Epithelial cell of proximal tubule (primary cell): ENCODE results near the gene TSSK2. TPM values are rescaled to one million over a fixed set of nuclear protein-coding genes. Genes with fewer than 3 reads are reported as not detected.

Experiments used
- DNase-seq: peaks from one replicate; pipeline ENCODE4 v3.0.0-alpha.2; 2011; ENCODE audit warnings: low read depth
- H3K4me3 ChIP-seq: 2 replicates; pipeline ENCODE4 v1.5.1; 2011; ENCODE audit warnings: low read depth, mild to moderate bottlenecking, low read length
- CTCF ChIP-seq: conservative IDR thresholded peaks from 2 replicates; pipeline ENCODE4 v1.5.1; 2012; ENCODE audit warnings: low read depth, mild to moderate bottlenecking, low read length
- total RNA-seq: library from RNA; depleted of rRNA; stranded (reverse); fragments of >200 nt; gene quantifications from 2 replicates; pipeline ENCODE4 v1.2.3, GENCODE V29; 2015

Gene TSSK2
- total RNA-seq, 1 donor from 2014 or later = not detected

- H3K4me3 ChIP-seq = no peak overlapping the region
- no peak for TF ChIP-seq CTCF
- DNase-seq = no peak
These were observed 5.4 kb upstream of the TSSK2 start for GRCh38 chr22:19125474-19126308.

GRCh38 chr22:19126309-19127273 lies 4.5 kb upstream of the TSSK2 start:
- TF ChIP-seq CTCF = no peak
- no peak for DNase-seq
- H3K4me3 ChIP-seq = no peak overlapping the region

- H3K4me3 ChIP-seq = no peak overlapping the region
- no peak for TF ChIP-seq CTCF
- no peak for DNase-seq
These were observed 3.6 kb upstream of the TSSK2 start for GRCh38 chr22:19127329-19128008.

GRCh38 chr22:19128009-19128401 lies 3.1 kb upstream of the TSSK2 start:
- H3K4me3 ChIP-seq = no peak overlapping the region
- no peak for DNase-seq
- TF ChIP-seq CTCF = no peak

- DNase-seq = no peak
- H3K4me3 ChIP-seq = no peak overlapping the region
- TF ChIP-seq CTCF = no peak
These were observed 2.0 kb upstream of the TSSK2 start for GRCh38 chr22:19128946-19129727.

GRCh38 chr22:19129871-19130270 lies 1.2 kb upstream of the TSSK2 start:
- DNase-seq = no peak
- H3K4me3 ChIP-seq = no peak overlapping the region
- no peak for TF ChIP-seq CTCF
